Activated T-cell treated with anti-CD3 and anti-CD28 coated beads for 4 hours (primary cell): ENCODE results near the gene PCDHB6.
"Not testable (repeated sequence)": the region's sequence is repeated elsewhere in the genome, so short reads cannot be mapped to it uniquely, and the experiment has no call there.

ENCODE experiments used
- DNase-seq: peaks from one replicate; pipeline ENCODE4 v3.0.0-alpha.2; 2020

PCDHB6 gene

DNA sequence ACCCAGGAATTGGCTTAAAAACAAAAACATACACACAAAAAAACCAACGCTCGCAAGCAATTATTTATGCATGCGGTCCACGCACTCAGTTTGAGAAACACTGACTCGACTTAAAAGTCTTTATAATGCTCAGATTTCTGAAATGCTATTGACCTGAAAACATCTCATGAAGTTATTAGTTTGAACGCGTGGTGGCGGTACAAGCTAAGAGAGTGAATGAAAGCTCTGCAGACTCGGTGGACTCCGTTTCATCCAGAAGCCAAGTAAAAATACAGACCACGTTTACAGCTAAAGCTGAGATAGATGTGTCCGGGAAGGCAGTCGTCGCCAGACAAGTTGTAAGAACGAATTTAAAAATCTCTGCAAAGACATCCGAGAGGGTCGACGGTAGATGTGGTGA, at the start of gene PCDHB6:
PCDHB6 (plus strand) TSS at position 246 of the 400 bp plus-strand sequence. CDS start 201 bp downstream, outside the sequence.
- DNase-seq: no peak

DNA sequence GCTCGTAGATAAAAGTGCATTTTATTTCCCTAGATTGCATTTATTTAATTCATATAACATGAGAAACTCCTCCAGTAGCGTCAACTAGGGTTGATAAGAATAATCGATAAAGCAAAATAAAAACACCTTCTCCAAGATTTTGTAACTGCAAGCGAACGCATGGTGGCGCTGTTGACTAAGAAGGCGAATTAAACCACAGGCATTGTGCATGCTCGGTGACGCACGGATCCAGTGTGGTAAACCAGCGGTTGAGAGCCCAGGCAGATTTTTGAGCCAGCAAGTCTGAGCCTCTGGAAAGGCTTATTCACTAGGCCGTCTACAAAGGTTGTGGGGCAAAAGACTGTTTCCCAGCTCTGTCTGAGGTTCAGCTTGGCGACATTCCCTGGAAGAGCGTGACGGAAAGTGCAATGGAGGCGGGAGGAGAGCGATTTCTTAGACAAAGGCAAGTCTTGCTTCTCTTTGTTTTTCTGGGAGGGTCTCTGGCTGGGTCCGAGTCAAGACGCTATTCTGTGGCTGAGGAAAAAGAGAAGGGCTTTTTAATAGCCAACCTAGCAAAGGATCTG, 49.5 kb upstream of the PCDHB6 start, which contains the start of gene PCDHB3:
PCDHB3 (plus strand) TSS at position 231 of the 563 bp plus-strand sequence; CDS start at position 408, 177 bp downstream.
- DNase-seq: no peak

DNA sequence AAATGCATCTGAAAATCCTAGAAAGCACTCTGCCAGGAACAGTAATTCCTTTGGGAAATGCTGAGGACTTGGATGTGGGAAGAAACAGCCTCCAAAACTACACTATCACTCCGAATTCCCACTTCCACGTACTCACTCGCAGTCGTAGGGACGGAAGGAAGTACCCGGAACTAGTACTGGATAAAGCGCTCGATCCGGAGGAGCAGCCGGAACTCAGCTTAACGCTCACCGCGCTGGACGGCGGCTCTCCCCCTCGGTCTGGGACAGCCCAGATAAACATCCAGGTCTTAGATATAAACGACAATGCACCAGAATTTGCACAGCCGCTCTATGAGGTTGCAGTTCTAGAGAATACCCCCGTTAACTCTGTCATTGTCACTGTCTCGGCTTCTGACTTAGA, 48.8 kb upstream of the PCDHB6 start:
- no peak for DNase-seq

DNA sequence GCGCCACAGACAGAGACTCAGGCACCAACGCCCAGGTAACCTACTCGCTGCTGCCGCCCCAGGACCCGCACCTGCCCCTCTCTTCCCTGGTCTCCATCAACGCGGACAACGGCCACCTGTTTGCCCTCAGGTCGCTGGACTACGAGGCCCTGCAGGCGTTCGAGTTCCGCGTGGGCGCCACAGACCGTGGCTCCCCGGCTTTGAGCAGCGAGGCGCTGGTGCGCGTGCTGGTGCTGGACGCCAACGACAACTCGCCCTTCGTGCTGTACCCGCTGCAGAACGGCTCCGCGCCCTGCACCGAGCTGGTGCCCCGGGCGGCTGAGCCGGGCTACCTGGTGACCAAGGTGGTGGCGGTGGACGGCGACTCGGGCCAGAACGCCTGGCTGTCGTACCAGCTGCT, 47.8 kb upstream of the PCDHB6 start:
- DNase-seq: not testable (repeated sequence)

DNA sequence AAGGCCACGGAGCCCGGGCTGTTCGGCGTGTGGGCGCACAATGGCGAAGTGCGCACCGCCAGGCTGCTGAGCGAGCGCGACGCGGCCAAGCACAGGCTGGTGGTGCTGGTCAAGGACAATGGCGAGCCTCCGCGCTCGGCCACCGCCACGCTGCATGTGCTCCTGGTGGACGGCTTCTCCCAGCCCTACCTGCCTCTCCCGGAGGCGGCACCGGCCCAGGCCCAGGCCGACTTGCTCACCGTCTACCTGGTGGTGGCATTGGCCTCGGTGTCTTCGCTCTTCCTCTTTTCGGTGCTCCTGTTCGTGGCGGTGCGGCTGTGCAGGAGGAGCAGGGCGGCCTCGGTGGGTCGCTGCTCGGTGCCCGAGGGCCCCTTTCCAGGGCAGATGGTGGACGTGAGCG, 47.4 kb upstream of the PCDHB6 start:
- not testable (repeated sequence) for DNase-seq

DNA sequence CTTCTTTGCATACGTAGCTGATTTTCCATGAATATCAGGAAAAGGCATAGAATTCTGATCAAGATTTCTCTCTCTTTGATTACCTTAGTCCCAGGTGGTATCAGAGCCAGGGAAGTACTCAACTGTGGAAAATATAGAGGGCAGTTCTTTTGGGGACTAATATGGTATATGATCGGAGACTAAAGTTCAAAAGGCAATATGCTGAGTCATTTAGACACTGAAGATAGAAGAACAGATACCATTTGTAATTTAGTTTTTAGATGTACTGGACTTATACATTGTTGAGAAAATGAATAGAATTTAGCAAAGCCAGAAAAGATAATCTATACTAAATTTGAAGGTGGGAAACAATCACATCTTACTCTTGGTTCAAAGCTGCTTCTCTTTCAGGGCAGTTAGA, 44.5 kb upstream of the PCDHB6 start:
- no peak for DNase-seq

DNA sequence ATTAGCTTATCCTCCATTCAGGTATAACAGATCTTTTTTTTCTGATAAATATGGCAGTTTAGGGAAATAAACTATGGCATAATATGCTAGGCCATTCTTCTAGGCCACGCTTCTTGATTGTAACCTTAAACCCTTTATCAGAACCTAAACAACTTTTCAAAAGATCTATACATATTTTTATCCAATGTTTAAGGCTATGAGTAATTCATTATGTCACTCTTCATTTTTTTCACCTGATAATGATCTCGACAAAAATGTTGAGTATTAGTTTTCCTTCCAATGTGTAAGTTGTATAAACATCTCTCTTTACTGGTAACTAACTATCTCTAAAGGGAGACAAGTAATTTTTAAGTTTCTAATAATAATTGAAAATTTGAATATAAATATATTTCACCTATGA, 30.6 kb upstream of the PCDHB6 start:
- no peak for DNase-seq

DNA sequence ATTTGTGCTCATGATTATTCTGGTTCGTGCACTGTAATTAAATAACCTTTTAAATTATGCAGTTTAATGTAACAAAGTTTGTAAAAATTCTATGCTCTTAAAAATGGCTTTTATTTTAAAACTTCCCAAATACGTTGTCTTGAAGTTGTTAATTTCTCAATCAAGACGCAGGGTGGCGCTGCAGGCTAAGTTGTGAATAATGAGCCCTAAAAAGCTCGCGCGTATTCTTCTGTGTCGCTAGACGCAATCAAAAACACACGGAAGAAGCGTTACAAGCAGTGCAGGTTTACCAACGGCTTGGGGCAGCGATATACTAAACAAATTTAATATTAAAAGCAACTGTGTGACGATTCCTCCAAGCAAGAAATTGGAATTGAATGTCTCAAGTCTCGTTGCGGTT, 28.3 kb upstream of the PCDHB6 start, which contains the start of gene PCDHB4:
PCDHB4 (plus strand) TSS at position 256 of the 400 bp plus-strand sequence. CDS start 181 bp downstream, outside the sequence.
- DNase-seq: no peak

DNA sequence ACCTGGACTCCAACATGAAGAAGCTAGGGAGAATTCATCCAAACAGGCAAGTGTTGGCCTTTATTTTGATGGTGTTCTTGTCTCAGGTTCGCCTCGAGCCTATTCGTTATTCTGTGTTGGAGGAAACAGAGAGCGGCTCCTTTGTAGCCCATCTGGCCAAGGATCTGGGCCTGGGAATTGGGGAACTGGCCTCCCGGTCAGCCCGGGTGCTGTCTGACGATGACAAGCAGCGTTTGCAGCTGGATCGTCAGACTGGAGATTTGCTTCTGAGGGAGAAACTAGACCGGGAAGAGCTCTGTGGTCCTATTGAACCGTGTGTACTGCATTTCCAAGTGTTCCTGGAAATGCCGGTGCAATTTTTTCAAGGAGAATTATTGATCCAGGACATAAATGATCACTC, 27.9 kb upstream of the PCDHB6 start:
- no peak for DNase-seq

DNA sequence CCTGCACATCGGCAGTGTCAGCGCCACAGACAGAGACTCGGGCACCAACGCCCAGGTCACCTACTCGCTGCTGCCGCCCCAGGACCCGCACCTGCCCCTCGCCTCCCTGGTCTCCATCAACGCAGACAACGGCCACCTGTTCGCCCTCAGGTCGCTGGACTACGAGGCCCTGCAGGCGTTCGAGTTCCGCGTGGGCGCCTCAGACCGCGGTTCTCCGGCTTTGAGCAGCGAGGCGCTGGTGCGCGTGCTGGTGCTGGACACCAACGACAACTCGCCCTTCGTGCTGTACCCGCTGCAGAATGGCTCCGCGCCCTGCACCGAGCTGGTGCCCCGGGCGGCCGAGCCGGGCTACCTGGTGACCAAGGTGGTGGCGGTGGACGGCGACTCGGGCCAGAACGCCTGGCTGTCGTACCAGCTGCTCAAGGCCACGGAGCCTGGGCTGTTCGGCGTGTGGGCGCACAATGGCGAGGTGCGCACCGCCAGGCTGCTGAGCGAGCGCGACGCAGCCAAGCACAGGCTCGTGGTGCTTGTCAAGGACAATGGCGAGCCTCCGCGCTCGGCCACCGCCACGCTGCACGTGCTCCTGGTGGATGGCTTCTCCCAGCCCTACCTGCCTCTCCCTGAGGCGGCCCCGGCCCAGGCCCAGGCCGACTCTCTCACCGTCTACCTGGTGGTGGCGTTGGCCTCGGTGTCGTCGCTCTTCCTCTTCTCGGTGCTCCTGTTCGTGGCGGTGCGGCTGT, 26.3 kb upstream of the PCDHB6 start:
- DNase-seq: not testable (repeated sequence)

DNA sequence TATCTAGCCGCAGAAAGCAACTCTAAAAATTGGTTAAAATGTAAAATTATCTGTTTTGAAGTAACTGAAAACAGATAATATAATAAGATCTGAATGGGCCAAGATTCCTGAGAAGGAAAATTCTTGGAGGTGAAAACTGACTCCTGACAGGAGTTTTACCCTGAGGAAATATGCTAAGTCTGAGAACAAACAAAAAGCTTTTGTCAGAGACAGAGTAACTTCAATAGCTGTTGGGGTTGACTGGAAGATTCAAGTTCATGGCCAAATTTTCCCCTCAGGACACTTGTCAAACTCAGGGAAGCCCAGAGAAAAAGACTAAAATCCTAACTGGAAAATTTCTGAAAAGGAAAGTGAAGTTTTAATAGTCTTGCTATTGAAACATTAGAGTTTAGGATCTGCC, 22.6 kb upstream of the PCDHB6 start:
- DNase-seq: no peak

DNA sequence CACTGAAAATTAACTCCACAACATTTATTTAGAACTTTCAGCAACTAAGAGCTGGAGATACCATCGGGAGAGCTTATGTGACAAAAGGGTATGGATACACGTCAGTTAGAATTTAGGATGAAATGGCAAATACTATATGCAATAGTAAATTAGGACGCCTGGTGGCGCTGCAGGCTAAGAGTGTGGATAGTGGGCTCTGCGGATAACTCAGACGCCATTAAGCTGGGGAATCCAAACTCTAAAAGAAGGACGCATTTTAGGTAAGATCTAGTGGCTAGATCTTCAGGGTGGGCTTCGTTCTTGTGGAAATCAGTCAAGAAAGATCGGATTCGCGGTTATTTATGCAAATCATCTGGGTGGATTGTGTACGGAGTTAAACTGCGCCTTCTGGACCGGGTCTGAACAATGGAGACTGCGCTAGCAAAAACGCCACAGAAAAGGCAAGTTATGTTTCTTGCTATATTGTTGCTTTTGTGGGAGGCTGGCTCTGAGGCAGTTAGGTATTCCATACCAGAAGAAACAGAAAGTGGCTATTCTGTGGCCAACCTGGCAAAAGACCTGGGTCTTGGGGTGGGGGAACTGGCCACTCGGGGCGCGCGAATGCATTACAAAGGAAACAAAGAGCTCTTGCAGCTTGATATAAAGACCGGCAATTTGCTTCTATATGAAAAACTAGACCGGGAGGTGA, 14.7 kb upstream of the PCDHB6 start, which contains the start of gene PCDHB5:
PCDHB5 (plus strand) TSS at position 177 of the 688 bp plus-strand sequence; CDS start at position 406, 229 bp downstream.
- no peak for DNase-seq

DNA sequence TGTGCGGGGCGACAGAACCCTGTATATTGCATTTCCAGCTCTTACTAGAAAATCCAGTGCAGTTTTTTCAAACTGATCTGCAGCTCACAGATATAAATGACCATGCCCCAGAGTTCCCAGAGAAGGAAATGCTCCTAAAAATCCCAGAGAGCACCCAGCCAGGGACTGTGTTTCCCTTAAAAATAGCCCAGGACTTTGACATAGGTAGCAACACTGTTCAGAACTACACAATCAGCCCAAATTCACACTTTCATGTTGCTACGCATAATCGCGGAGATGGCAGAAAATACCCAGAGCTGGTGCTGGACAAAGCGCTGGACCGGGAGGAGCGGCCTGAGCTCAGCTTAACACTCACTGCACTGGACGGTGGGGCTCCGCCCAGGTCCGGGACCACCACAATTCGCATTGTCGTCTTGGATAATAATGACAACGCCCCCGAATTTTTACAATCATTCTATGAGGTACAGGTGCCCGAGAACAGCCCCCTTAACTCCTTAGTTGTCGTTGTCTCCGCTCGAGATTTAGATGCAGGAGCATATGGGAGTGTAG, 14.1 kb upstream of the PCDHB6 start:
- no peak for DNase-seq

DNA sequence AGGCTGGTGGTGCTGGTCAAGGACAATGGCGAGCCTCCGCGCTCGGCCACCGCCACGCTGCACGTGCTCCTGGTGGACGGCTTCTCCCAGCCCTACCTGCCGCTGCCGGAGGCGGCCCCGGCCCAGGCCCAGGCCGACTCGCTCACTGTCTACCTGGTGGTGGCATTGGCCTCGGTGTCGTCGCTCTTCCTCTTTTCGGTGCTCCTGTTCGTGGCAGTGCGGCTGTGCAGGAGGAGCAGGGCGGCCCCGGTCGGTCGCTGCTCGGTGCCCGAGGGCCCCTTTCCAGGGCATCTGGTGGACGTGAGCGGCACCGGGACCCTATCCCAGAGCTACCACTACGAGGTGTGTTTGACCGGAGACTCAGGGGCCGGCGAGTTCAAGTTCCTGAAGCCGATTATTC, 12.5 kb upstream of the PCDHB6 start:
- not testable (repeated sequence) for DNase-seq

DNA sequence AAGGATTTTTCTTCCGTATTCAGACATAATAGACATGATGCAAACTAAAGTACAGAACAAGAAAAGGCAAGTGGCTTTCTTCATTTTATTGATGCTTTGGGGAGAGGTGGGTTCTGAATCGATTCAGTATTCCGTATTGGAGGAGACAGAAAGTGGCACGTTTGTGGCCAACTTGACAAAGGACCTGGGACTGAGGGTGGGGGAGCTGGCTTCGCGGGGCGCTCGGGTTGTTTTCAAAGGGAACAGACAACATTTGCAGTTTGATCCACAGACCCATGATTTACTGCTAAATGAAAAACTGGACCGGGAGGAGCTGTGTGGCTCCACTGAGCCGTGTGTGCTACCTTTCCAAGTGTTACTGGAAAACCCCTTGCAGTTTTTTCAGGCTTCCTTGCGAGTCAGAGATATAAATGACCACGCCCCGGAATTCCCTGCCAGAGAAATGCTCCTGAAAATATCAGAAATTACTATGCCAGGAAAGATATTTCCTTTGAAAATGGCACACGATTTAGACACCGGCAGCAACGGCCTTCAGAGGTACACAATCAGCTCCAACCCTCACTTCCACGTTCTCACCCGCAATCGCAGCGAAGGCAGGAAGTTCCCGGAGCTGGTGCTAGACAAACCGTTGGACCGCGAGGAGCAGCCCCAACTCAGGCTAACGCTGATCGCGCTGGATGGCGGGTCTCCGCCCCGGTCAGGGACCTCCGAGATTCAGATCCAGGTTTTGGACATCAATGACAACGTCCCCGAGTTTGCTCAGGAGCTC, 551 bp downstream of the PCDHB6 start:
- DNase-seq: no peak

DNA sequence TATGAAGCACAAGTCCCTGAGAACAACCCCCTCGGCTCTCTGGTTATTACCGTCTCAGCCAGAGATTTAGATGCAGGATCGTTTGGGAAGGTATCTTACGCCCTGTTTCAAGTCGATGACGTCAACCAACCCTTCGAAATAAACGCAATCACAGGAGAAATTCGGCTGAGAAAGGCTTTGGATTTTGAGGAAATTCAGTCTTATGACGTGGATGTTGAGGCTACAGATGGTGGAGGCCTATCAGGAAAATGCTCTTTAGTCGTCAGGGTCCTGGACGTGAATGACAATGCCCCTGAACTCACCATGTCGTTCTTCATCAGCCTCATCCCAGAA, 1.1 kb downstream of the PCDHB6 start:
- no peak for DNase-seq

DNA sequence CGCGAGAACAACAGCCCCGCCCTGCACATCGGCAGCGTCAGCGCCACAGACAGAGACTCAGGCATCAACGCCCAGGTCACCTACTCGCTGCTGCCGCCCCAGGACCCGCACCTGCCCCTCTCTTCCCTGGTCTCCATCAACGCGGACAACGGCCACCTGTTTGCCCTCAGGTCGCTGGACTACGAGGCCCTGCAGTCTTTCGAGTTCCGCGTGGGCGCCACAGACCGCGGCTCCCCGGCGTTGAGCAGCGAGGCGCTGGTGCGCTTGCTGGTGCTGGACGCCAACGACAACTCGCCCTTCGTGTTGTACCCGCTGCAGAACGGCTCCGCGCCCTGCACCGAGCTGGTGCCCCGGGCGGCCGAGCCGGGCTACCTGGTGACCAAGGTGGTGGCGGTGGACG, 1.8 kb downstream of the PCDHB6 start:
- DNase-seq: not testable (repeated sequence)

DNA sequence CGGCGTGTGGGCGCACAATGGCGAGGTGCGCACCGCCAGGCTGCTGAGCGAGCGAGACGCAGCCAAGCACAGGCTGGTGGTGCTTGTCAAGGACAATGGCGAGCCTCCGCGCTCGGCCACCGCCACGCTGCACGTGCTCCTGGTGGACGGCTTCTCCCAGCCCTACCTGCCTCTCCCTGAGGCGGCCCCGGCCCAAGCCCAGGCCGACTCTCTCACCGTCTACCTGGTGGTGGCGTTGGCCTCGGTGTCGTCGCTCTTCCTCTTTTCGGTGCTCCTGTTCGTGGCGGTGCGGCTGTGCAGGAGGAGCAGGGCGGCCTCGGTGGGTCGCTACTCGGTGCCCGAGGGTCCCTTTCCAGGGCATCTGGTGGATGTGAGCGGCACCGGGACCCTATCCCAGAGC, 2.2 kb downstream of the PCDHB6 start:
- DNase-seq: not testable (repeated sequence)

DNA sequence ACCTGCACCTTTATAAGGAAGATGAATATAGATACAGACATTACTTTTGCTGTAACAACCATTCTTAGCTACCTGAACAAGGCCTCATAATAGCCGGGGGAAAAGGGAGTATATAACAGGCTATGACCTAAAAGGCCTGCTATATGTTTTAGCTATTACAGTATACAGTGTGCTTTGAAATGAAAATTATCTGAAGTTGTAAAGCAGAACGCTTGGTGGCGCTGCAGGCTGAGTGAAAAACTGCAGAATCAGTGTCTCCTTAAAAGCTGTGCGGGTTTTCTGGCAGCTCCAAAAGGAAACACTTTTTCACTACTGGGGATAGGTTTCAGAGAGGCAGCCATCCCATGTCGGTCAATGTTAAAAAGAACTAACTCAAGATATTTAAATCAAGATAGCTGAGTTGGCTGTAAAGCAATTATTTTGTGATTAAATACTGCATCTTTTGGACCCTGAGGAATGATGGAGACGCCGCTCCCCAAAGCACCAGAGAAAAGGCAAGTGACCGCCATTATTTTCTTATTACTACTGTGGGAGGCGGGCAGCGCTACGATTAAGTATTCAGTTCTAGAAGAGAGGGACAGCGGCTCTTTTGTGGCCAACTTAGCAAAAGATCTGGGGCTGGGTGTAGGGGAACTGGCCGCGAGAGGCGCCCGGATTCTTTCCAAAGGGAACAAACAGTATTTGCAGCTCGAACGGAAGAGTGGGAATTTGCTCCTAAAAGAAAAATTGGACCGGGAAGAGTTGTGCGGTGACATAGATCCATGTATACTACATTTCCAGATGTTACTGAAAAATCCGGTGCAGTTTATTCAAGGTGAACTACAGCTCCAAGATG, 5.9 kb downstream of the PCDHB6 start:
- no peak for DNase-seq

DNA sequence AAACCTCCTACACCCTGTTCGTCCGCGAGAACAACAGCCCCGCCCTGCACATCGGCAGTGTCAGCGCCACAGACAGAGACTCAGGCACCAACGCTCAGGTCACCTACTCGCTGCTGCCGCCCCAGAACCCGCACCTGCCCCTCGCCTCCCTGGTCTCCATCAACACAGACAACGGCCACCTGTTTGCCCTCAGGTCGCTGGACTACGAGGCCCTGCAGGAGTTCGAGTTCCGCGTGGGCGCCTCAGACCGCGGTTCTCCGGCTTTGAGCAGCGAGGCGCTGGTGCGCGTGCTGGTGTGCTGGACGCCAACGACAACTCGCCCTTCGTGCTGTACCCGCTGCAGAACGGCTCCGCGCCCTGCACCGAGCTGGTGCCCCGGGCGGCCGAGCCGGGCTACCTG, 7.5 kb downstream of the PCDHB6 start:
- not testable (repeated sequence) for DNase-seq

DNA sequence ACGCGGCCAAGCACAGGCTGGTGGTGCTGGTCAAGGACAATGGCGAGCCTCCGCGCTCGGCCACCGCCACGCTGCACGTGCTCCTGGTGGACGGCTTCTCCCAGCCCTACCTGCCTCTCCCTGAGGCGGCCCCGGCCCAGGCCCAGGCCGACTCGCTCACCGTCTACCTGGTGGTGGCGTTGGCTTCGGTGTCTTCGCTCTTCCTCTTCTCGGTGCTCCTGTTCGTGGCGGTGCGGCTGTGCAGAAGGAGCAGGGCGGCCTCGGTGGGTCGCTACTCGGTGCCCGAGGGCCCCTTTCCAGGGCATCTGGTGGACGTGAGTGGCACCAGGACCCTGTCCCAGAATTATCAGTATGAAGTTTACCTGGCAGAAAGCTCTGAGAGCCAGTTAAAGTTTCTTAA, 8.0 kb downstream of the PCDHB6 start:
- DNase-seq: not testable (repeated sequence)
